ENCODE measurements around the gene NTM.

Gene NTM

DNA sequence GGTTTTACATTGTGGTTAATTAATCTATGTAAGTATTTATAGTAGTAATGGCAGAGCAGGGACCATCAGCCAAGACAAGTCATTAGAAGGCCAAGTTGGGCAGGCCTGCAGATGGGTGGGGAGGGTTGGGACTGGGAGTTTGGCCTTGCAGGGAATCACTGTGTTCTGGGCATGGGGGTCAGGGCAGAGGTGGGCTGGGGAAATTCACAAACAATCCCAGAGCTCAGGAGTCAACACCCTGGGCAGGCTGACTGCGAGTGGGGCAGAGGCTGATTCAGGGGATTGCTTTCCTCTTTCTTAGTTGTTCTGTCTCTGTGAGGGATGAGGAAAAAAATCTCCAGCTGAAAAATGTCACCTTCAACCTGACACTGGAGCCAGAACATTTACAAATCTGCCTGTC is 322.5 kb downstream of the NTM start:
- DNase-seq, result no peak

DNA sequence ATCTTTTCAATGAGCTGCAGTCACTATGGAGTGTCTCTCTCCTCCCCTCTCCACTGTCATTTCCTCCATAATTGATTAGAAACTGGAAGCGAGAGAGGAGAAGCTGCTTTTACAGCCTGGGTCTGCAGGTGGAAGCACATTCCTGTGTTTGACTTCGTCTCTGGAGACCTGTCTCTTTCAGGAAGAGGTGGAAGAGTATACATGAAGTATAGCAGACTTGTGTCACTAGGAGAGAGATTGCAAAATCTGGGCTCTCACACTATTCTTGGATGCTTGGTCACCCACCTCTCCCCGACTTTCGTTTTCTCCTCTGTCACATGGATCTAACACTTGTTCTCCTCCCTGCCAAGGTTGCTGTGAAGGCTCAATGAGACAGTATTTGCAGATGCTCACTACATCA is 323.3 kb downstream of the NTM start:
- DNase-seq, result no peak

DNA sequence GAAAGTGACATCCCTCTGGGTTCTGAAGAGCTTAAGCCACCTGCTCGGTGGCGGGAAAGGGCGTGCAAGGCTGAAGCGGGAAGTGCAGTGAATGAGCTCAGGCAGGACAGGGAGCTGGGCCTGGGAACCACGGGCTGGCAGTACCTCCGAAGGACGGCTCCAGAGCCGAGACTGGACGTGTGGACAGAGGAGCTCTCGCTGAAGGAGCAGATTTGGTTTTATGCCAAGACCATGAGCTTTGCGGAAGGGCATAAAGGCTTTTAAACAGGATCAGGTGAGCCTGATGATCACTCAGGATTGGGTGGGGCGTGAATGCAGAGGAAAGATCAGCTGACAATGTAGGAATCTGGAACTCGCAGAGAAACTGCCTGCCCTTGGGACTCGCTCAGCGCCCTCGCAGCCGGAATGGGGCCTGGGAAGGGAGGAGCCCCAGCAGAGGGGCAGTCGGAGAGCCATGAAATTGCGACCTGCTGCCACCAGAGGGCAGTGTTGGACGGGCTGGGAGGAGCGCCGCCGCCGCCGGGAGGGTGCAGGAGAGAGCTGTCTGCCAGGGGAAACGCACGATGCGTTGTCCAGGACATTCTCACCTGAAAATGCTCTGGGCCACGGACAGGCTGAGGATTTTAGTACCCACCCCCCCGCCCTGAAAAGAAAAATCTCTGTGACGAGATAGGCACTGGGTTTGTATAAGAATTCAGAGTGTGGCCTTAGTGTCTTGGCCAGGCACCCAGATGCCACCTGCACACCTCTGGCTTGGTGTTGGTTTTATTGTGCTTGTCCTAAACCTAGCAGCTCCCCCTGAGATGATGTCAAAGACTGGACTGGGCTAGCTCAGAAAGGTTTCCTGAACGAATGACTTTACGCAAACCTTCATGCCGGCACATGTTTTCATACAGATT is 324.4 kb downstream of the NTM start:
- DNase-seq, result no peak

- no peak for DNase-seq
Measured at GRCh38 chr11:131695889-131696429, 325.5 kb downstream of the NTM start.

DNA sequence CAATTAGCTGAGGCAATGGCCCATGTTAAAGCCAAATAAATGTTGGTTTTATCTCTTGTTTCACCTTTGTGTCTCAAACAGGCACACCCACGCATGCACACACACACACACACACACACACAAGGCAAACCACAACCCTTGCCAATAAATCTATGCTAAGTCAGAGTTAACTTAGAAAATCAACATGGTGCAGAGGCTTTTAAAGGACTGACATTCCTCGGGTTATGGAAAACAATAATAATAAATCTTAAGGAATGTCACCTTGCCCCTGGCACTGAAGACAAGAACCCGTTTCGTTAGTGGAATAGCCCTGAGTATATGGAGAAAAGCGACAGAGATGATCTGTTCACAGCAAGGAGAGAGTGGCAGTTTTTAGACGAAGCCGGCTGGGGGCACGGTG is 326.3 kb downstream of the NTM start:
- DNase-seq, result no peak

GRCh38 chr11:131703311-131703710 is 332.9 kb downstream of the NTM start:
- no peak for DNase-seq

GRCh38 chr11:131704682-131705081 is 334.3 kb downstream of the NTM start:
- DNase-seq, result no peak

- no peak for DNase-seq
Measured at GRCh38 chr11:131710511-131710910, 340.1 kb downstream of the NTM start.

- no peak for DNase-seq
Measured at GRCh38 chr11:131712897-131713296, 342.5 kb downstream of the NTM start.

- no peak for DNase-seq
Measured at GRCh38 chr11:131713529-131714134, 343.2 kb downstream of the NTM start.

DNA sequence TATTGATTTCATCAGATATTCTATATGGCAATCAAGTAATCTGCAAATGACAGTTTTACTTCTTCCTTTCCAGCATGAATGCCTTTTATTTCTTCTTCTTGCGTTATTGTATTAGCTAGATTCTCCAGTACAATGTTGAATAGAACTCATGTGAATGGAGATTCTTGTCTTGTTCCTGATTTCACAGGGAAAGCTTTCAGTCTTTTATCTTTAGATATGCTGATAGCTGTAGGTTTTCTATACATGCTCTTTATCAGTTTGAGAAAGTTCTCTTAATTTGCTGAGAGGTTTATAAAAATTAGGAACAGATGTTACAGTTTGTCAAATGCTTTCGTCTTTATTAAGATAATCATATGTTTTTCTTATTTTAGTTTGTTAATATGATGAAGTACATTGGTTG is 347.2 kb downstream of the NTM start:
- no peak for DNase-seq

DNA sequence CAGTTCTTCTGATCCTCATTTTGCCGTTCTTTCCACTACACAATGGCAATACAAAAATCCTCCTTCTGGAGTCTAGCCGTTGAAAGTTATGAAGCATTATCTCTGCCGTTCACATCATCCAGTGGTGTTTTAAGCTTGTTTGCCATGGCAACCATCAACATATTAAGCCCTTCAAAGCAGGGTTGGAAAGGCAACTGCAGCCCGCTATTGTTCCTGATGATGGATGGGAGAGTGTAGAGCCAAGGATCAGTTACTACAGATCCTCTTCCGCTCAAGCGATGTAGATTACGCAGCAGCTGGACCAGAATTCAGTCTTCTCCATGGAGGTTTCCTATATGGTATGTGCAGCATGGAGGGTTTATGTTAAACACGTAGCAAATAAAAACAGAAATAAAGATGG is 352.7 kb downstream of the NTM start:
- DNase-seq, result no peak

DNA sequence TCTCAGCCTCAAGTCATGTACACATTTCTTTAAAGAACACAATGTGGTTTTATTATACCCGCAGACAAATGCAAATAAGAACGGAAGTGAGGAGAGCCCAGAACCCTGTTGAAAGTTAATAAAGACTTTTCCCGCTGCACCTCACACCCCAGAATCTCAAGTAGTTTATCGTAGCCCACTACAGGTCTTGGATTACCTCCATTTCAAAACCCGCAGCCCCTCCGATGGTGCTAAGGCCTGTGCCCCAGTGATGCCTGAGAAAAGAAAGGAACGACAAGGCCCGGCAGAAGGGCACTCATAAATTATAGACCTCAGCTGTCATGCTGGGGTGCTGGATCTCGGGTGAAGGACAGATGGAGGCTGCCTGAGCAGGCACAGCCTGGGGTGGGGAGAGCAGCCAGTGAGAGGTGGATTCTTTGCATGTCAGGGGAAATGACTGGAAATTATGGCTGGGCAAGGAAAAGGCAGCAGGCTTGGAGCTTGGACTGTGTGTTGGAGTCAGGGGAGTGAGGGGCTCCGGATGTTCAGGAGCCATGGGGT is 354.1 kb downstream of the NTM start:
- no peak for DNase-seq

DNA sequence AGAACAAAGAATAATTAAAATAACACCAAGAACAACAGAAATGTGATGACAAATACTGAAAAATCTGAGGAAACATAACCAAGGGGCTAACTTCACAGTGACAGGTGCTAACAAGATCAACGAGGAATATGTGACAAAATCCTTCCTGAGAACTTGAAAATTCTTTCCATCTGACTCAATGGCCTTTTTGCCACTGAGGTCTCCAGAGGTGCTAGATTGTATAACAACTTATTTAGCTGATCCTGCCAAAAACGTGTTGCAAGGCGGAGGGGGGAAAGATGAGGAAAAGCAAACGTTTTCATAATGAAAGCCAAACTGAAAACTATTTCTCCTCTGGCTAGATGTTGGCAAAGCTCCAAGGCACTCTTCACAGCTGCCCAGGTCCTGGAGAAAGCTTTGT is 364.5 kb downstream of the NTM start:
- DNase-seq, result no peak

DNA sequence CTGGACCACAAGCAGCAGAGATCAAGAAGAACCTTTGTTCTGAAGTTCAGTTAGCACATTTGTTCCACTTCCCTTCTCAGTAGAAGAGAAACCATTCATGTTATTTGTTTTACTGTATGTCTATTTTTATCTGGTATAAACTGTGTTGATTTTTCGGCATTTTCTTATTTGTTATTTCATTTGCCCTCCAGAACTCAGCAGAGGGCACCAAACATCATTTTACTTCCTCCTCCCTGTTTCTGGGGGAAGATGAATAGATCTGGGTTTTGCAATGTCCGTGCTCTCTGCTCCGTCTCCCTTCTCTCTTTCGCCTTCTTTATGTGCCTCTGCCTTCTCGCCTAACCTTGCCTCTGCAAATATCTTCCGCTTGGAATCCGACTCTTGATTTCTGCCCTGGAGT is 366.9 kb downstream of the NTM start:
- DNase-seq, result no peak

DNA sequence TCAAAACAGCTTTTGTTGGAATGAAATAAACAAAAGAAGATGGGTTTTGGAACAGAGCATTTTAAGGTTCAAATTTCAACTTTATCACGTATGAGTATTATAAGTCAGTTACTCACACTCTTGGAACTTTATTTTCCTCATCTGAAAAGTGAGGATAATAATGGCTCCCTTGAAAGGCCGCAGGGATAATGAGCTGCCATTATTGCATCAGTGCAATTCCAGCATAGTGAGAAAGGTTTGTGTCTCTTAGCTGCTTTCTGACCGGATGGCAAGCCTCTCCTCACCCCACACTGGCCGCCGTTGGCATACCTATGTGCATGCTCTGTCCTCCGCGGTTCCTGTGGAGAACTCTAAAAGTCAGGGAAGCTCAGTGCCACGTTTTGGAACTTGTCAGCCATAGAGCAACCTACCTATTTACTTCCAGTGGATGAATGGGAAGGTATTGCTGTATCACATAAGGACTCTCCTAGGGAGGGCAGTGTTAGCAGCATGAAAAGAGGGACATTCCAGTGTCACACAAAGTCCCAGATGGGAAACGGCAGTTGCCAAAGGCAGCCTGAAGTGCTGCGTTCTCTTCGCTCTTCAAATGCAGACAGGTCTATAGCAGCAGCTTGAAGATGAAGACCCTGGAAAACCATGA is 368.9 kb downstream of the NTM start:
- no peak for DNase-seq

- DNase-seq, result no peak
Measured at GRCh38 chr11:131744847-131745246, 374.4 kb downstream of the NTM start.

- no peak for DNase-seq
Measured at GRCh38 chr11:131745405-131745804, 375.0 kb downstream of the NTM start.

DNA sequence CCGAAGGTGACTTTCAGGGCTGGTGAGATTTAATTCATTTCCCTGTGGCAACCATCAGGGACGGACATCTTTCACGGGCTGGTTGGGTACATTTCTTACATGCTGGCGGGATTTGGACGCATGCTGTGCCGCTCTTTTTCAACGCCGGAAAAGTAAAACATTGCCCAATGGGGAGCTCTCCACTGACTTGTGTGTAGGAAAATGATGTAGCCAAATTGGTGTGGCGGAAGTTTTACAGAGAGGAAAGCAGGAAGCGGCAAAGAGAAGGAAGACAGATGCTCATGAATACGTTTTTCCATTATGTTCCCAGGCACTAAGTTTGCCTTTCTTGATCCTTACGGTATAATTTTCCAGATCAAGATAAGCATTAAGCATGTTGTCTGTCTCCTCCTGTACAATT is 375.8 kb downstream of the NTM start:
- DNase-seq, result no peak

DNA sequence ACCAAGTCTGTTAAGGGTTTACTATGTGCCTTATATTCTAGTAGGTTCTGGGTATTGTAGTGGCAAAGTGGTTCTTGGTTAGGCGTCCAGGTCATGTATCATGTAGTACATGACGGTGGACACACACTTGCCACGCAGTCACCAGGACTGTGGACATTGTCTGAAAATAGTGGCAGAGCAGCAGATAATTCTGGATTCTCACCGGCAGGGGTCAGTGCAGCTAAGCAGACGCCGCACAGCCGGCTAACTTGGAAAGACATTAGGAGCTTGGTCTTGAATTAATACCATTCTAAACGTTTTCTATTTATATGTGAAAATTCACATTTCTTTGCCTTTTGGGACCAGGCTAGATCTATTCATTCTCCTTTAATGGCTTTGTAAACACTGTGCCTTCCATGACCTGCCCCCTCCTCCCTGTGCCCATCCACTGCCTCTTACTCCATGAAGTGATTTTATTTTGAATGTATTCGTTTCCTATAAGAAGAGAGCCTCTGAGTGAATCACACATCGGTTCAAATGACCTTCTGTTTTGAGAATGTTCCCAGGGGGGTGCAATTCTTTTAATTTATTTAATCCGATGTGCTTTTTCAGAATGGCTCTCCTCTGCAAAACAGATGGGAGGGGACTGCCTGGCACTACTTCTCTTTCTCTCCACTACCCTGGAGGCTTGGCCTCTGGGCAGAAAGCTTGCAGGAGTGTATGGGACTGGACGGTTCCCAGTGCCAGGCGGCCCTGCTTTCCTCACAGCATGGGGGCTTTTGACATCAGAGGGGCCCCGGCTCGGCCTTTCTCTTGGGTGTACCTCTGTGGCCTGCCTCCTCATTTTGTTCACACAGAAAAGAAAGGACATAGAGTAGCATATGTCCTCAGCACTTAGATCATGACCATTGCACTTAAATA is 378.0 kb downstream of the NTM start:
- DNase-seq, result peak; percentile 7

- no peak for DNase-seq
Measured at GRCh38 chr11:131749101-131749500, 378.7 kb downstream of the NTM start.

- DNase-seq, result no peak
Measured at GRCh38 chr11:131750152-131750551, 379.7 kb downstream of the NTM start.

DNA sequence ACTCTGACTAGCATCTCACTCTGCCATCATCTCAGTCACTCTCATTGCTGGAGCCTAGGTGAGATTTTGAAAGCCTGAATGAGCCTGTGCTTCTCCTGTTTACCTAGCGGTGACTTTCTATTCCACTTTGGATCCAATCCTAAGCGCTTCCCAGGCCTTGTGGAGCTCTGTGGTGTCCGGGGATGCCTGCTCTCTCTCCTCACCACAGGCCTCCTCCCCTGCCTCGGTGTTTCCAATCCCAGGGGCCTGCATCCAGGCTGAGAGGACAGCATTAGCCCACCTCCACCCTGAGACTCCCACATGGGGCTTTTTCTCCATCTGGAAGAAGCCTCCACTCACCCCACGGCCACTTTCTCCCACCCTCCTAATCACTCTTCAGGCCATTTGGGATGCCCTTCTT is 380.3 kb downstream of the NTM start:
- DNase-seq, result no peak
